ENCODE results near the gene HYCC1. TPM values are rescaled to one million over a fixed set of nuclear protein-coding genes. Genes with fewer than 3 reads are reported as not detected.

The HYCC1 gene
- total RNA-seq, 1 donor, result 69.1 TPM

- no peak overlapping the region for H3K4me3 ChIP-seq (ENCODE audit: low read depth, low read length)
- TF ChIP-seq CTCF (IDR thresholded peaks at IDR 0.05; ENCODE audit: insufficient read depth, low read depth, low read length), result no peak
- DNase-seq (ENCODE audit: low read depth), result peak; percentile 95
Observed at GRCh38 chr7:23022258-23022769, 8.4 kb upstream of the HYCC1 start.

- TF ChIP-seq CTCF (IDR thresholded peaks at IDR 0.05; ENCODE audit: insufficient read depth, low read depth, low read length), result no peak
- no peak for DNase-seq (ENCODE audit: low read depth)
- no peak overlapping the region for H3K4me3 ChIP-seq (ENCODE audit: low read depth, low read length)
Observed at GRCh38 chr7:23021596-23021995, 7.7 kb upstream of the HYCC1 start.

- peak; percentile 58 for DNase-seq (ENCODE audit: low read depth)
- no peak for TF ChIP-seq CTCF (IDR thresholded peaks at IDR 0.05; ENCODE audit: insufficient read depth, low read depth, low read length)
- H3K4me3 ChIP-seq (ENCODE audit: low read depth, low read length), result no peak overlapping the region
Observed at GRCh38 chr7:23020742-23021401, 6.9 kb upstream of the HYCC1 start.

- DNase-seq (ENCODE audit: low read depth), result no peak
- no peak overlapping the region for H3K4me3 ChIP-seq (ENCODE audit: low read depth, low read length)
- no peak for TF ChIP-seq CTCF (IDR thresholded peaks at IDR 0.05; ENCODE audit: insufficient read depth, low read depth, low read length)
Observed at GRCh38 chr7:23018750-23019149, 4.8 kb upstream of the HYCC1 start.

GRCh38 chr7:23017309-23017708 is 3.4 kb upstream of the HYCC1 start:
- DNase-seq (ENCODE audit: low read depth), result no peak
- H3K4me3 ChIP-seq (ENCODE audit: low read depth, low read length), result no peak overlapping the region
- TF ChIP-seq CTCF (IDR thresholded peaks at IDR 0.05; ENCODE audit: insufficient read depth, low read depth, low read length), result no peak

GRCh38 chr7:23016345-23017253 is 2.7 kb upstream of the HYCC1 start:
- DNase-seq (ENCODE audit: low read depth), result no peak
- no peak overlapping the region for H3K4me3 ChIP-seq (ENCODE audit: low read depth, low read length)
- no peak for TF ChIP-seq CTCF (IDR thresholded peaks at IDR 0.05; ENCODE audit: insufficient read depth, low read depth, low read length)
